Measurements from ENCODE around the gene GPR37. TPM values are rescaled to one million over a fixed set of nuclear protein-coding genes. Genes with fewer than 3 reads are reported as not detected.

Gene GPR37
- total RNA-seq, 1 donor from 2014 or later = not detected

GRCh38 chr7:124724507-124725192, 40.9 kb downstream of the GPR37 start:
- intact Hi-C loops (cut with micrococcal nuclease) = no loop called here

- intact Hi-C loops (cut with micrococcal nuclease) = no loop called here
Measured at GRCh38 chr7:124724079-124724478, 41.5 kb downstream of the GPR37 start.

GRCh38 chr7:124723012-124723411, 42.6 kb downstream of the GPR37 start:
- intact Hi-C loops (cut with micrococcal nuclease) = no loop called here

- intact Hi-C loops (cut with micrococcal nuclease) = no loop called here
Measured at GRCh38 chr7:124722292-124722691, 43.3 kb downstream of the GPR37 start.

- intact Hi-C loops (cut with micrococcal nuclease) = no loop called here
Measured at GRCh38 chr7:124720195-124720594, 45.4 kb downstream of the GPR37 start.

- intact Hi-C loops (cut with micrococcal nuclease) = no loop called here
Measured at GRCh38 chr7:124718032-124718766, 47.4 kb downstream of the GPR37 start.

- intact Hi-C loops (cut with micrococcal nuclease) = no loop called here
Measured at GRCh38 chr7:124716894-124717293, 48.7 kb downstream of the GPR37 start.

- intact Hi-C loops (cut with micrococcal nuclease) = no loop called here
Measured at GRCh38 chr7:124713086-124713485, 52.5 kb downstream of the GPR37 start.

- intact Hi-C loops (cut with micrococcal nuclease) = no loop called here
Measured at GRCh38 chr7:124712017-124712416, 53.6 kb downstream of the GPR37 start.

GRCh38 chr7:124702385-124702784, 63.2 kb downstream of the GPR37 start:
- intact Hi-C loops (cut with micrococcal nuclease) = no loop called here

GRCh38 chr7:124701955-124702354, 63.6 kb downstream of the GPR37 start:
- intact Hi-C loops (cut with micrococcal nuclease) = no loop called here

- intact Hi-C loops (cut with micrococcal nuclease) = no loop called here
Measured at GRCh38 chr7:124700655-124701054, 64.9 kb downstream of the GPR37 start.

GRCh38 chr7:124698964-124699363, 66.6 kb downstream of the GPR37 start:
- intact Hi-C loops (cut with micrococcal nuclease) = no loop called here

- intact Hi-C loops (cut with micrococcal nuclease) = no loop called here
Measured at GRCh38 chr7:124697746-124698145, 67.8 kb downstream of the GPR37 start.

Other genes starting within 250 kb of the GPR37 start
- 26.2 and 27.1 TPM in 2 replicates for gene POT1, start 164.0 kb upstream of the GPR37 start, total RNA-seq

All from T-helper 1 cell treated with Interleukin-12 subunit alpha and Interleukin-12 subunit beta and Interleukin-4 antibody, amounts not matched to agents 30 ng/mL and 1 ng/mL, for 36 hours (primary cell).